H1 (cell line): ENCODE data around the gene PIP4K2C. TPM values are rescaled to one million over a fixed set of nuclear protein-coding genes. Genes with fewer than 3 reads are reported as not detected.

ENCODE experiments used
- CTCF ChIA-PET: fragments of 300-600 bp; sonication (Branson Sonifier 250); formaldehyde crosslinking; loops from one replicate; lab custom pipeline; 2021; ENCODE audit not compliant: partially characterized antibody; lab: Charles Lee
- POLR2A ChIA-PET: fragments of 300-600 bp; sonication (Branson Sonifier 250); formaldehyde crosslinking; loops from one replicate; lab custom pipeline; 2021; ENCODE audit warnings: inconsistent platforms; ENCODE audit not compliant: partially characterized antibody; lab: Charles Lee
- DNase-seq, 2 experiments: peaks; one replicate each; pipeline versions ENCODE4 v3.0.0 to v3.0.0-alpha.2; 2010 to 2022; ENCODE audit warnings: low spot score in 2 of 2, low read depth in 1 of 2, mixed read lengths in 1 of 2
- FAIRE-seq: peaks from 2 replicates; lab custom pipeline; 2011; peaks lifted over from hg19 to GRCh38; lab: Jason Lieb, UNC
- H2AFZ ChIP-seq: 2 replicates; pipeline ENCODE4 v1.8.1; 2012; ENCODE audit warnings: low read length, inconsistent platforms
- H2AK5ac ChIP-seq: 2 replicates; pipeline ENCODE4 v1.6.1; 2013; ENCODE audit warnings: low read depth, low read length
- H2BK120ac ChIP-seq: replicated peaks from 2 replicates; pipeline ENCODE3; 2013; ENCODE audit warnings: low read depth, low read length, inconsistent platforms
- H2BK12ac ChIP-seq: 2 replicates; pipeline ENCODE4 v1.6.1; 2013; ENCODE audit warnings: low read depth, low read length
- H2BK15ac ChIP-seq: 2 replicates; pipeline ENCODE4 v1.6.1; 2013; ENCODE audit warnings: low read length
- H2BK20ac ChIP-seq: 2 replicates; pipeline ENCODE4 v1.6.1; 2013; ENCODE audit warnings: low read length
- H2BK5ac ChIP-seq: 2 replicates; pipeline ENCODE4 v1.6.1; 2013; ENCODE audit warnings: low read depth, low read length
- H3K14ac ChIP-seq: 2 replicates; pipeline ENCODE4 v1.6.1; 2013; ENCODE audit warnings: inconsistent platforms; ENCODE audit not compliant: insufficient read length
- H3K18ac ChIP-seq: 2 replicates; pipeline ENCODE4 v1.6.1; 2013; ENCODE audit warnings: low read length; ENCODE audit errors: extremely low read depth
- H3K23ac ChIP-seq: 2 replicates; pipeline ENCODE4 v1.6.1; 2013; ENCODE audit warnings: inconsistent platforms; ENCODE audit not compliant: insufficient read length
- H3K23me2 ChIP-seq: 2 replicates; pipeline ENCODE4 v1.6.1; 2013; ENCODE audit warnings: low read depth, low read length
- H3K27ac ChIP-seq: 2 replicates; pipeline ENCODE4 v1.6.1; 2011; ENCODE audit warnings: low read depth, low read length, inconsistent platforms
- H3K27me3 ChIP-seq, 4 experiments: replicated peaks in 1 of 4; 1 replicate in 1 of 4; 2 replicates in 3 of 4; pipeline versions ENCODE4 v1.6.1 to v1.8.1; 2011 to 2013; ENCODE audit warnings: low read length in 3 of 4, mild to moderate bottlenecking in 3 of 4, inconsistent platforms in 2 of 4, mixed read lengths in 2 of 4, moderate library complexity in 1 of 4; ENCODE audit not compliant: control insufficient read depth in 3 of 4, insufficient read depth in 3 of 4; ENCODE audit errors: extremely low read depth in 1 of 4
- H3K36me3 ChIP-seq, 4 experiments: 2 replicates each; pipeline versions ENCODE4 v1.6.1 to v1.8.1; 2011 to 2013; ENCODE audit warnings: mild to moderate bottlenecking in 4 of 4, low read length in 3 of 4, moderate library complexity in 2 of 4, control low read depth in 1 of 4, inconsistent platforms in 1 of 4; ENCODE audit not compliant: insufficient read depth in 4 of 4, control insufficient read depth in 2 of 4
- H3K4ac ChIP-seq: replicated peaks from 2 replicates; pipeline ENCODE3; 2013; ENCODE audit warnings: low read length, low read depth, mixed read lengths, inconsistent platforms; ENCODE audit not compliant: insufficient read length
- H3K4me1 ChIP-seq, 4 experiments: replicated peaks in 1 of 4; 1 replicate in 1 of 4; 2 replicates in 3 of 4; pipeline versions ENCODE4 v1.6.1 to v1.8.1; 2011 to 2013; ENCODE audit warnings: low read length in 3 of 4, inconsistent platforms in 2 of 4, mixed read lengths in 1 of 4; ENCODE audit not compliant: insufficient read depth in 4 of 4, control insufficient read depth in 3 of 4
- H3K4me2 ChIP-seq, 2 experiments: 2 replicates each; pipeline versions ENCODE4 v1.6.1 to v1.8.1; 2011 to 2013; ENCODE audit warnings: low read depth in 2 of 2, low read length in 2 of 2, control low read depth in 1 of 2, inconsistent platforms in 1 of 2, mild to moderate bottlenecking in 1 of 2; ENCODE audit not compliant: insufficient read depth in 1 of 2
- H3K4me3 ChIP-seq, 4 experiments: fragments of 200-600, 300-600 bp in 1 of 4; sonication (generic), shearing (Covaris generic), sonication (Bioruptor Twin) in 1 of 4; 2 replicates each; pipeline versions ENCODE4 v1.5.1 to v1.8.1; 2011 to 2016; ENCODE audit warnings: low read length in 4 of 4, low read depth in 3 of 4, control low read depth in 2 of 4, inconsistent platforms in 2 of 4, mild to moderate bottlenecking in 2 of 4, mixed read lengths in 1 of 4, moderate library complexity in 1 of 4; ENCODE audit not compliant: insufficient read depth in 2 of 4; ENCODE audit errors: extremely low read depth in 1 of 4
- H3K56ac ChIP-seq: replicated peaks from 2 replicates; pipeline ENCODE3; 2013; ENCODE audit warnings: low read depth, mild to moderate bottlenecking, mixed read lengths, low read length, inconsistent platforms; ENCODE audit not compliant: insufficient read length
- H3K79me1 ChIP-seq: 2 replicates; pipeline ENCODE4 v1.6.1; 2013; ENCODE audit warnings: low read depth, low read length, control low read depth
- H3K79me2 ChIP-seq, 2 experiments: 2 replicates each; pipeline versions ENCODE4 v1.6.1 to v1.8.1; 2012 to 2013; ENCODE audit warnings: low read length in 2 of 2, mild to moderate bottlenecking in 2 of 2, inconsistent platforms in 1 of 2; ENCODE audit not compliant: insufficient read depth in 2 of 2, control insufficient read depth in 1 of 2
- H3K9ac ChIP-seq, 4 experiments: replicated peaks in 1 of 4; 1 replicate in 1 of 4; 2 replicates in 3 of 4; pipeline versions ENCODE4 v1.6.1 to v1.8.1; 2011 to 2013; ENCODE audit warnings: low read depth in 3 of 4, low read length in 3 of 4, control low read depth in 2 of 4, mild to moderate bottlenecking in 2 of 4, moderate library complexity in 2 of 4, inconsistent platforms in 1 of 4; ENCODE audit errors: extremely low read depth in 1 of 4
- H3K9me3 ChIP-seq, 2 experiments: 2 replicates each; pipeline versions ENCODE4 v1.6.1 to v1.8.1; 2012 to 2013; ENCODE audit warnings: mild to moderate bottlenecking in 2 of 2, moderate library complexity in 2 of 2, control low read depth in 1 of 2, inconsistent platforms in 1 of 2, low read depth in 1 of 2, low read length in 1 of 2, mixed read lengths in 1 of 2; ENCODE audit not compliant: insufficient read depth in 2 of 2
- H4K20me1 ChIP-seq, 2 experiments: replicated peaks in 1 of 2; 2 replicates each; pipeline versions ENCODE3 to v1.8.1; 2011 to 2013; ENCODE audit warnings: inconsistent platforms in 2 of 2, low read length in 2 of 2, mild to moderate bottlenecking in 1 of 2; ENCODE audit not compliant: insufficient read depth in 2 of 2, control insufficient read depth in 1 of 2
- H4K5ac ChIP-seq: 2 replicates; pipeline ENCODE4 v1.6.1; 2013; ENCODE audit warnings: low read length, low read depth, mixed read lengths, inconsistent platforms; ENCODE audit not compliant: insufficient read length
- H4K8ac ChIP-seq: 2 replicates; pipeline ENCODE4 v1.8.0; 2013; ENCODE audit warnings: mild to moderate bottlenecking, moderate library complexity, low read length, inconsistent platforms; ENCODE audit not compliant: insufficient read depth; ENCODE audit errors: extremely low read depth
- H4K91ac ChIP-seq: replicated peaks from 2 replicates; pipeline ENCODE3; 2013; ENCODE audit warnings: low read length, mixed read lengths, inconsistent platforms; ENCODE audit not compliant: insufficient read length
- BCL11A ChIP-seq, 2 experiments: IDR thresholded peaks; one replicate each; pipeline ENCODE4 v1.6.1; 2011; ENCODE audit warnings: low read depth in 2 of 2, low read length in 2 of 2, mild to moderate bottlenecking in 2 of 2
- CHD2 ChIP-seq: IDR thresholded peaks from 2 replicates; pipeline ENCODE4 v1.6.1; 2012; ENCODE audit warnings: low read length, improper control_type of control experiment
- JUN ChIP-seq: IDR thresholded peaks from 2 replicates; pipeline ENCODE4 v1.6.1; 2011; ENCODE audit warnings: low read depth, mild to moderate bottlenecking, improper control_type of control experiment, low read length
- RNF2 ChIP-seq: fragments of 200-900, 300-1000 bp; sonication (generic); IDR thresholded peaks from 2 replicates; pipeline ENCODE4 v1.7.1; 2016; ENCODE audit warnings: borderline replicate concordance, low read depth, mild to moderate bottlenecking, antibody characterized with exemption, low read length; ENCODE audit not compliant: poor library complexity, severe bottlenecking; ENCODE audit errors: missing control alignments
- RXRA ChIP-seq: IDR thresholded peaks from 2 replicates; pipeline ENCODE4 v1.6.1; 2011; ENCODE audit warnings: low read depth, mild to moderate bottlenecking, low read length, moderate library complexity; ENCODE audit not compliant: insufficient read depth
- SP1 ChIP-seq: IDR thresholded peaks from 2 replicates; pipeline ENCODE4 v1.6.1; 2011; ENCODE audit warnings: low read depth, low read length
- TAF1 ChIP-seq: IDR thresholded peaks from 2 replicates; pipeline ENCODE4 v1.6.1; 2011; ENCODE audit warnings: mild to moderate bottlenecking, low read depth, low read length
- TAF7 ChIP-seq: optimal IDR thresholded peaks from 2 replicates; pipeline ENCODE3; 2011; ENCODE audit warnings: low read depth, mild to moderate bottlenecking, inconsistent platforms, low read length, moderate library complexity, borderline replicate concordance
- TBP ChIP-seq: IDR thresholded peaks from 2 replicates; pipeline ENCODE4 v1.6.1; 2011; ENCODE audit warnings: low read depth, low read length, improper control_type of control experiment
- WGBS, 2 experiments: shearing (Covaris generic) in 1 of 2; methylation state at CpG; one replicate each; pipeline versions ENCODE4 v1.1.6 to v1.1.7; 2013 to 2015; ENCODE audit warnings: low lambda C conversion rate in 2 of 2, mixed read lengths in 2 of 2, inconsistent platforms in 1 of 2, low coverage in 1 of 2, missing lambda C conversion rate in 1 of 2; ENCODE audit not compliant: insufficient replicate concordance in 2 of 2, insufficient coverage in 1 of 2, insufficient read length in 1 of 2; ENCODE audit errors: extremely low coverage in 1 of 2, missing lambda C conversion rate in 1 of 2; 5-methylcytosine and 5-hydroxymethylcytosine counted together
- polyA plus RNA-seq, 7 experiments: library from polyadenylated mRNA; depleted of rRNA in 3 of 7; stranded (reverse) in 5 of 7; unstranded in 2 of 7; fragments of >200 nt in 5 of 7; fragments of 200-250 nt in 2 of 7; gene quantifications; 1 replicate in 5 of 7; 2 replicates in 1 of 7; 4 replicates in 1 of 7; pipeline versions ENCODE4 v1.2.1 to v1.2.3, GENCODE V29; 2011 to 2013; ENCODE audit warnings: missing spikeins in 2 of 7, mixed read lengths in 2 of 7
- total RNA-seq: library from RNA; stranded (reverse); fragmentation: NEBNext Ultra II Directional; extraction: Animal tissue kit (Norgen Biotek cat#: 25700); gene quantifications from 2 replicates; pipeline ENCODE4 v1.2.1, GENCODE V29; 2021
- TF ChIP-seq, protein P1 (sequence below), 3 experiments: IDR thresholded peaks; 1 replicate in 2 of 3; 2 replicates in 1 of 3; pipeline versions ENCODE4 v1.5.1 to v1.6.1; 2011; ENCODE audit warnings: low read length in 3 of 3, mild to moderate bottlenecking in 3 of 3, inconsistent platforms in 2 of 3, low read depth in 1 of 3, moderate library complexity in 1 of 3; ENCODE audit not compliant: insufficient read depth in 1 of 3; ENCODE audit errors: control extremely low read depth in 1 of 3

Gene PIP4K2C
- total and polyA plus RNA-seq, 2 of the 8 experiments (the other 6 are each of a cell fraction or from before 2014, with no cell fraction given), result 25.0 to 27.1 TPM

DNA sequence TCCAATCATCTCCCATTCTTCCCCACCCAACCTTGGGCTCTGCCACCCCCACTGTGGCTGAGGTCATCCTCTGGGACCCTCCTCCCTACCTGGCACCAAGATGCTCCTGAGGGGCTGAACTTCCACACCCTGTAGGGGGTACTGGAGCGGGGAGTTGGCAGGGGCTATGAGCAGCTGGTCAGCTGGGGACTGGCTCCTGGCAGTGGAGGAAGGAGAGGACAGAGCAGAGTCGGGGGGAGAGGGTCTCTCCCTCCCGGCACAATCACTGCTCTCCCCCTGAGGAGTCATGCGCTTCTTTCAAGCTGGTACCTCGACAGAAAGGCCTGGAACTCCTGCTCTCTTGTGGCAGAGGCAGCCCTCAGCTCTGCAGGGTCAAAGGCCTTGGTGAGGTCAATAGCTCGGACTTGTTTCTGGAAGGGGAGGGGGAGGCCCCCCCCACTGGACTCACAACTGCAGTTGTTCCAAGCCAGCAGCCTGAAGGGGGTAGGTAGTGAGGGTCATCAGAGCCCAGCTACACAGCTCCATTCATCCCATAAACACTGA, 40.0 kb downstream of the PIP4K2C start:
- Histone ChIP-seq H4K8ac (no peak overlapping the region), H4K91ac (no peak overlapping the region), H3K4ac (no peak overlapping the region), H3K79me1 (no peaks in the 10 kb centered on the region), H3K9me3 (no peaks in the 10 kb centered on the region), H4K20me1 (peaks cover 2 to 14% of the 10 kb centered on the region in 2 experiments), H3K23me2 (peaks cover 7% of the 10 kb centered on the region; the same call in 1 of the 2 replicates), H3K18ac (no peak overlapping the region), H2BK5ac (no peak overlapping the region), H2AFZ (no peak overlapping the region), H2BK12ac (no peak overlapping the region), H3K79me2 (no peaks in the 10 kb centered on the region), H2BK120ac (no peak overlapping the region), H3K27me3 (peaks cover 68 to 87% (median 82%) of the 10 kb centered on the region in 4 experiments), H4K5ac (no peak overlapping the region), H3K9ac (no peak overlapping the region), H2BK15ac (no peak overlapping the region), H3K4me2 (peak overlapping the region; percentile 44 to 91; a peak in 3 of 4 replicates), H3K36me3 (no peaks in the 10 kb centered on the region; a peak in 1 of 8 replicates), H2BK20ac (peak overlapping the region; percentile 32; the same call in 1 of the 2 replicates), H2AK5ac (peak overlapping the region; percentile 84; the same call in 1 of the 2 replicates), H3K4me1 (peaks cover 0 to 20% (median 16%) of the 10 kb centered on the region in 4 experiments; a peak in 6 of 7 replicates), H3K56ac (no peak overlapping the region), H3K23ac (no peak overlapping the region), H3K4me3 (peak overlapping the region in 1 of 4 experiments; percentile 83; a peak in 2 of 8 replicates), H3K14ac (no peak overlapping the region), H3K27ac (no peak overlapping the region)
- WGBS, 2 experiments, result 46% methylated on average over 5 of the region's 6 CpGs; no CpG with 5 or more reads in 1 of the 2 experiments
- ChIA-PET CTCF (interaction anchor here (0.6 to 9.9 kb wide), 12 partner anchors 10 to 171 kb away, joined by 3 to 88 read pairs (median 6); partner anchors contain the start of genes ARHGEF25 and OS9), POLR2A (interaction anchor here (0.9 to 2.1 kb wide), 5 partner anchors 11 to 134 kb away, joined by 3 to 11 read pairs (median 4); partner anchors contain the start of genes ARHGEF25 and CDK4)
- FAIRE-seq (no peak), DNase-seq (no peak)
- TF ChIP-seq JUN (no peak), TAF1 (no peak), BCL11A (IDR thresholded peaks at IDR 0.05; ENCODE audit: low read depth in 2 of 2, low read length in 2 of 2) (no peak), RXRA (no peak), TBP (no peak), CHD2 (no peak), SP1 (no peak), RNF2 (no peak), TAF7 (no peak)
- TF ChIP-seq, protein P1, sequence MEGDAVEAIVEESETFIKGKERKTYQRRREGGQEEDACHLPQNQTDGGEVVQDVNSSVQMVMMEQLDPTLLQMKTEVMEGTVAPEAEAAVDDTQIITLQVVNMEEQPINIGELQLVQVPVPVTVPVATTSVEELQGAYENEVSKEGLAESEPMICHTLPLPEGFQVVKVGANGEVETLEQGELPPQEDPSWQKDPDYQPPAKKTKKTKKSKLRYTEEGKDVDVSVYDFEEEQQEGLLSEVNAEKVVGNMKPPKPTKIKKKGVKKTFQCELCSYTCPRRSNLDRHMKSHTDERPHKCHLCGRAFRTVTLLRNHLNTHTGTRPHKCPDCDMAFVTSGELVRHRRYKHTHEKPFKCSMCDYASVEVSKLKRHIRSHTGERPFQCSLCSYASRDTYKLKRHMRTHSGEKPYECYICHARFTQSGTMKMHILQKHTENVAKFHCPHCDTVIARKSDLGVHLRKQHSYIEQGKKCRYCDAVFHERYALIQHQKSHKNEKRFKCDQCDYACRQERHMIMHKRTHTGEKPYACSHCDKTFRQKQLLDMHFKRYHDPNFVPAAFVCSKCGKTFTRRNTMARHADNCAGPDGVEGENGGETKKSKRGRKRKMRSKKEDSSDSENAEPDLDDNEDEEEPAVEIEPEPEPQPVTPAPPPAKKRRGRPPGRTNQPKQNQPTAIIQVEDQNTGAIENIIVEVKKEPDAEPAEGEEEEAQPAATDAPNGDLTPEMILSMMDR (IDR thresholded peaks at IDR 0.05; ENCODE audit: control extremely low read depth in 1 of 3, insufficient read depth in 1 of 3, low read depth in 1 of 3, low read length in 3 of 3), result no peak
